Adipose tissue (tissue), 3 donors: ENCODE data around the gene WNT10A. TPM values are rescaled to one million over a fixed set of nuclear protein-coding genes. Genes with fewer than 3 reads are reported as not detected.
"Not testable (repeated sequence)": the region's sequence is repeated elsewhere in the genome, so short reads cannot be mapped to it uniquely, and the experiment has no call there.

Experiments used
- H3K27ac ChIP-seq: one replicate; pipeline ENCODE4 v1.5.1; 2013; ENCODE audit warnings: low read depth, low read length
- WGBS, 3 donors: extraction: QIAGEN DNeasy Blood & Tissue Kit; methylation state at CpG; one replicate each; pipeline ENCODE4 v1.1.7; 2013; 5-methylcytosine and 5-hydroxymethylcytosine counted together
- polyA plus RNA-seq, 3 donors: library from polyadenylated mRNA; stranded (reverse); fragments of 200-250 nt; gene quantifications; one replicate each; pipeline ENCODE4 v1.2.3, GENCODE V29; 2013
- donor health status: healthy with polysubstance abuse.
- donor health status: Bipolar disorder and iron deficiency.
- donor health status: healthy.

The WNT10A gene
- polyA plus RNA-seq, 3 donors, result 0.07 TPM; not detected in 2

DNA sequence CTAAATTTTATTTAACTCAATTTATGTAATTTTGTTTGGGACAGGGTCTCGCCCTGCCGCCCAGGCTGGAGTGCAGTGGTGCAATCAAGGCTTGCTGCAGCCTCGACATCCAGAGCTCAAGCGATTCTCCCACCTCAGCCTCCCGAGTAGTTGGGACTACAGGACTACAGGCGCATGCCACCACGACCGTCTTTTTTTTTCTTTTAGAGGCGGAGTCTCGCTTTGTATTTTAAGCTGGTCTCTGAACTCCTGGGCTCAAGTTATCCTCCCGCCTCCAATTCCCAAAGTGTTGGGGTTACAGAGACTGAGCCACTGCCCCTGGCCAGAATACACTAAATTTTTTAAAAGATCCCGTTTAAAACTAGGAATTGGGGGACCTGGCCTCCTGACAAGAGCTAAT is 18.5 kb downstream of the WNT10A start:
- WGBS, 3 donors, result 23 to 36% (median 36%) methylated on average over 12 of the region's 12 CpGs

DNA sequence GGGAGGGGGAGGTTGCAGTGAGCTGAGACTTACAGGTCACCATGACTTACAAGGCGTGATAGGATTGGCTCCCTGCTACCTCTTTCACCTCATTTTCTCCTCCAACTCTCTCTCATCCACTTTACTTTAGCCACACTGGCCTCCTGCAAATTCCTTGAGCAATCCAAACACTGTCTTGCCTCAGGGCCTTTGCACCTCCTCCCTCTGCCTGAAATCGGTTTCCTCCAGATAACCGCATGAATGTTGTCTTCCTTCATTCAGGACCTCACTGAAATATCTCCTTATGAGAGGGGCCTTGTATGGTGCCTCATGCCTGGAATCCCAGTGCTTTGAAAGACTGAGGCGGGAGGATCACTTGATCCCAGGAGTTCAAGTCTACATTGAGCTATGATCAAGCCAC is 21.8 kb downstream of the WNT10A start:
- WGBS, 3 donors, result 83 to 92% (median 89%) methylated on average over 4 of the region's 4 CpGs
- H3K27ac ChIP-seq, result no peak overlapping the region

More for the DNA sequence above, 18.5 kb downstream of the WNT10A start:
- no peak overlapping the region for H3K27ac ChIP-seq

DNA sequence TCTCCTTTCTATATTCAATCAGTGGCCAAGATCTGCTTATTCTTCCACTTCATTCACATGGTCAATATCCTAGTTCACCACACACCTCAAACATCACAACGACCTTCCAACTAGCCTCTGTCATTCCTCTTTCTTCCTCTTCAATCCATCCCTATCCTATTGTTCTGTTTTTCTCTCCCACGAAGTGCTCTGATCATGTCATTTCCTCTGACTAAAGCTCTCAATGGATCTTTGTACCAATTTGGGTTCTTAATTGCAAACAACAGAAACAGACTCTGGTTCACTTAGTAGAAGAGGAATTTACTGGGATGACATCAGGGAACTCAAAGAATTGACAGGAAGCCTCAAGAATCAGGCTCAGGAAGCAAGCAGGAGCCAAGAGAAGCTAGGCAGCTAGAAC is 23.5 kb downstream of the WNT10A start:
- no peak overlapping the region for H3K27ac ChIP-seq
- WGBS, 3 donors, result 11 to 19% (median 15%) methylated on average over 2 of the region's 2 CpGs

DNA sequence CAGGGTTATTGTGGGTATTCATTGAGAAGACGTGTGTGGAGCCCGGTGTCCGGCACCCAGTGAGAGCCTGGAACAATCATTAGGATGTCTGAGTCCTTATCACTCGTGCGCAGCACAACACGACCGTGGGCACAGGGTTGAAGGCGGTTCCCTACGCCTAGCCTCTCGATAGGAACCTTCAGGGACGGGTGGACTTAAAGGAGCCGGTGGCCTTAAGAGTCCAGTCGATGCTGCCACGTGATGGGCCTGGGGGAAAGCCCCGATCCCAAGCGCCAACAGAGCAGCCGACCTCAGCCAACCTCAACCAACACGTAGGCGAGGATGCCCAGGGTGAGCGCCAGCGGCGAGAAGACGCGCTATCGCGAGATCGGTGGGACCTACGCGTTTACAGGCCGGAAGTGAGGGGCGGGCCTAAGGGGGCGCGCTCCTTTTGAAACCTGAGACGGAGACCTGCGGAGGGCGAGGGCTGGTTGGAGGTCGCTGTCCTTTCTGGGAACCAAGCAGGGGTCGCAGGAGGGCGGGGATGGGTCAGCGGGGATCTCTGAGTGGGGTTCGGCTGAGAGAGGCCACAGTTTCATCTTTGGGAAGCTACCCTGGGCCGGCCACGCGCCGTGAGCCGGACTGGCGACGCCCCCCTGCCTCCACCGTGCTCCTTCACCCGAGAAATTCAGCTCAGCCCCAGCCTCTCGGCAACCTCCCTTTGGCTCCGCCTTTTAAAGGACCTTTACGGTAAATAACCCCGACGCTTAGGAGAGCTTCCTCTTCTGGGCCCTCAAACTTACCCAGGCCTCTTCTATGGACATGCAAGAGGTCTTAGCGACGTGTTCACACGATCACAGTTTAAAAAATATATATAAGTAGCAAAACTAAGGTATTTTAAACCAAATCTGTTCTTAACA is 28.3 kb downstream of the WNT10A start:
- WGBS, 3 donors, result 2 to 4% (median 2%) methylated on average over 58 of the region's 58 CpGs
- H3K27ac ChIP-seq, result no peak overlapping the region

- WGBS, 3 donors, result 88 to 93% (median 91%) methylated on average over 6 of the region's 6 CpGs
- H3K27ac ChIP-seq, result no peak overlapping the region
These were observed 30.1 kb downstream of the WNT10A start for GRCh38 chr2:218910741-218911140.

DNA sequence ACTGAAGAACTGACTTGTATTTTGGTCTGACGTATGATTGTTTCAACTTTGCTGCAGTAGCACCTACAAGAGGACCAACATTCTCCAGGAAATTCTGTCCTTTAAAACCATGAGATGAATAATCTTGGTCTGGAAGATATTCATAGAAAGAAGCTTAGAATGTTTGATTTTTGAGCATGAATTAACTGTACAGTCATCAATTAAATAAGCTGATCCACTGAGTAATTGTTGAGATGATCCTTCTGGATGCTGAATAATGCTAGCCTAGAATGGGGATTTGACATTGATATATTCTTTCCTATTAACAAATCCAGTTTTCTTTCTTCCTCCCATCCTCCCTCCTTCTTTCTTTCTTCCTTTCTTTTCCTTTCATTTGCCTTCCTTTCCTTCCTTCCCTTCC is 39.9 kb downstream of the WNT10A start:
- no peak overlapping the region for H3K27ac ChIP-seq
- WGBS, 3 donors, result 86 to 94% (median 89%) methylated on average over 1 of the region's 1 CpG

DNA sequence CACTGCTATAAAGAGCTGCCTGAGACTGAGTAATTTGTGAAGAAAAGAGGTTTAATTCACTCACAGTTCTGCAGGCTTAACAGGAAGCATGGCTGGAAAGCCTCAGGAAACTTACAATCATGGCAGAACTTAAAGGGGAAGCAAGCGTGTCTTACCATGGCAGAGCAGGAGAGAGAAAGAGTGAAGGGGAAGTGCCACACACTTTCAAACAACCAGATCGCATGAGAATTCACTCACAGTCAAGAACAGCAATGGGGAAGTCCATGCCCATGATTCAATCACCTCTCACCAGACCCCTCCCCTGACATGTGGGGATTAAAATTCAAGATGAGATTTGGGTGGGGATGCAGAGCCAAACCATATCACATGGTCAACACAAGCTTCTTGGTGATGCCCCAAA is 44.1 kb downstream of the WNT10A start:
- 64 to 80% (median 76%) methylated on average over 2 of the region's 2 CpGs for WGBS, 3 donors

GRCh38 chr2:218925434-218925833 is 44.8 kb downstream of the WNT10A start:
- H3K27ac ChIP-seq, result no peak overlapping the region
- 75 to 79% (median 76%) methylated on average over 2 of the region's 2 CpGs for WGBS, 3 donors

More for the DNA sequence above, 44.1 kb downstream of the WNT10A start:
- no peak overlapping the region for H3K27ac ChIP-seq

DNA sequence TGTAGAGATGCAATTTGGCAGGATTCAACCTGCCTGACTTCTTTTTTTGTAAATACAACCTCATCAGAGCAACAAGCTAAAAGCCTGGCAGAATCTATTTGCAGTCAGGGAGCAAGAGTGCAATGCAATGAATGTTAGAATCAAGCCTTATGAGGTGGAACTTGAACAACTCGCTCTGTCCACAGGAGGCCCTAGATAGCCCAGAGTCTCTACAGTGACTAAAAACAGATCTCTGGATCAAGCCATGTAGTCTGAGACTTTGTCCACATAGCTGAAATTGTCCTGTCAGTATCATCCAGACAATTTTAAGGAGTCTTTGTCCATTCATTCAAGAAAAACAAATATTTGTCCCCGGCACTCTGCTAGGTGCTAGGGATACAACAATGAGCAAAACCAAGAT is 46.8 kb downstream of the WNT10A start:
- WGBS, 3 donors, result 44 to 86% (median 82%) methylated on average over 2 of the region's 2 CpGs
- no peak overlapping the region for H3K27ac ChIP-seq

- no peak overlapping the region for H3K27ac ChIP-seq
- 38 to 78% (median 60%) methylated on average over 4 of the region's 4 CpGs for WGBS, 3 donors
These were observed 47.2 kb downstream of the WNT10A start for GRCh38 chr2:218927876-218928275.

DNA sequence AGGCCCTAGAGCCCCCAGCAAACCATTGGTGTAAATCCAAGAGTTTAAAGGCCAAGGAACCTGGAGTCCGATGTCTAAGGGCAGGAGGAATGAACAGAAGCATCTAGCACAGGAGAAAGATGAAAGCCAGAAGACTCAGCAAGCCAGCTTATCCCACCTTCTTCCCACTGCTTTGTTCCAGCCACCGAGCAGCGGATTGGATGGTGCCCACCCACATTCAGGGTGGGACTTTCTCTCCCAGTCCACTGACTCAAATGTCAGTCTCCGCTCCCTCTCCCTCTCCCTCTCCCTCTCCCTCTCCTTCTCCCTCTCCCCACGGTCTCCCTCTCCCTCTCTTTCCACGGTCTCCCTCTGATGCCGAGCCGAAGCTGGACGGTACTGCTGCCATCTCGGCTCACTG is 49.8 kb downstream of the WNT10A start:
- H3K27ac ChIP-seq, result not testable (repeated sequence)
- 84 to 100% (median 96%) methylated on average over 1 to 8 of the region's 10 CpGs for WGBS, 3 donors

GRCh38 chr2:218931751-218932150 is 51.1 kb downstream of the WNT10A start:
- WGBS, 3 donors, result 96 to 98% methylated on average over 13 to 20 of the region's 25 CpGs; no CpG with 5 or more reads in 1 of the 3 donors
- H3K27ac ChIP-seq, result not testable (repeated sequence)

Other genes starting within 250 kb of the WNT10A start
- 1 to 10 TPM; 4.3 to 6.9 (median 6.1) TPM for gene ZNF142, start 221.2 kb upstream of the WNT10A start, polyA plus RNA-seq
- gene BCS1L, start 221.2 kb upstream of the WNT10A start, polyA plus RNA-seq, result 10 to 100 TPM; 20.1 to 39.2 (median 30.0) TPM
- 10 to 100 TPM; 10.3 to 29.2 (median 18.9) TPM for gene RNF25, start 208.8 kb upstream of the WNT10A start, polyA plus RNA-seq
- 10 to 100 TPM; 15.3 to 18.7 (median 17.5) TPM for gene STK36, start 208.8 kb upstream of the WNT10A start, polyA plus RNA-seq
- gene TTLL4, start 170.0 kb upstream of the WNT10A start, polyA plus RNA-seq, result 1 to 10 TPM; 4.0 to 7.8 (median 7.2) TPM
- gene CYP27A1, start 98.7 kb upstream of the WNT10A start, polyA plus RNA-seq, result 10 to 100 TPM in 2 of 3 donors, 1 to 10 TPM in 1; 4.8 to 20.8 (median 11.6) TPM
- under 1 TPM in 1 of 3 donors, not detected in 2; 0.06 TPM for gene PRKAG3, start 49.0 kb upstream of the WNT10A start, polyA plus RNA-seq
- 1 to 10 TPM in 1 of 3 donors, under 1 TPM in 1, not detected in 1; 0.25 to 1.1 TPM for gene WNT6, start 21.0 kb upstream of the WNT10A start, polyA plus RNA-seq
- gene CDK5R2, start 78.8 kb downstream of the WNT10A start, polyA plus RNA-seq, result under 1 TPM in 2 of 3 donors, not detected in 1; 0.06 to 0.58 TPM
- gene FEV, start 104.3 kb downstream of the WNT10A start, polyA plus RNA-seq, result under 1 TPM in 2 of 3 donors, not detected in 1; 0.09 to 0.58 TPM
- gene CRYBA2, start 112.6 kb downstream of the WNT10A start, polyA plus RNA-seq, result 10 to 100 TPM in 1 of 3 donors, not detected in 2; 12.9 TPM
- gene CFAP65, start 160.7 kb downstream of the WNT10A start, polyA plus RNA-seq, result under 1 TPM in 2 of 3 donors, not detected in 1; 0.03 to 0.04 TPM
- 1 to 10 TPM in 1 of 3 donors, under 1 TPM in 2; 0.02 to 1.4 (median 0.22) TPM for gene IHH, start 180.1 kb downstream of the WNT10A start, polyA plus RNA-seq